Cardiac muscle cell (in vitro differentiated cells and primary cell): ENCODE measurements around the gene INCENP. TPM values are rescaled to one million over a fixed set of nuclear protein-coding genes. Genes with fewer than 3 reads are reported as not detected.
A peak's percentile ranks its signal among the peaks of the same experiment; 100 is the strongest.

ENCODE experiments used
- DNase-seq, 2 donors: peaks; one replicate each; pipeline versions ENCODE4 v3.0.0 to v3.0.0-alpha.2; 2010 to 2017; ENCODE audit warnings: low read depth in 1 of 2, low spot score in 1 of 2
- H3K27ac ChIP-seq: fragments of 200-600 bp; sonication (generic); 2 replicates; pipeline ENCODE4 v1.5.1; 2016
- H3K27me3 ChIP-seq: fragments of 200-600 bp; sonication (generic); 2 replicates; pipeline ENCODE4 v1.6.0; 2016; ENCODE audit warnings: control low read depth
- H3K36me3 ChIP-seq: fragments of 200-600 bp; sonication (generic); 2 replicates; pipeline ENCODE4 v1.5.1; 2016; ENCODE audit warnings: control low read depth
- H3K4me1 ChIP-seq: fragments of 200-600 bp; sonication (generic); 2 replicates; pipeline ENCODE4 v1.8.1; 2017; ENCODE audit warnings: low read depth, mild to moderate bottlenecking, mixed run types
- H3K4me3 ChIP-seq: fragments of 200-600 bp; sonication (generic); 2 replicates; pipeline ENCODE4 v1.5.1; 2016; ENCODE audit warnings: mild to moderate bottlenecking
- H3K9me3 ChIP-seq: fragments of 200-600 bp; sonication (generic); 2 replicates; pipeline ENCODE4 v1.5.1; 2017; ENCODE audit warnings: low read depth, mild to moderate bottlenecking, control low read depth
- CTCF ChIP-seq: IDR thresholded peaks from 2 replicates; pipeline ENCODE4 v1.5.1; 2012; ENCODE audit warnings: low read depth, mild to moderate bottlenecking, low read length
- polyA plus RNA-seq: library from polyadenylated mRNA; unstranded; fragments of >200 nt; fragmentation: Nextera tagmentation; extraction: Ambion mirVana; gene quantifications from 2 replicates; pipeline ENCODE4 v1.2.1, GENCODE V29; 2016
- total RNA-seq: library from RNA; depleted of rRNA; stranded (reverse); fragments of >200 nt; gene quantifications from 2 replicates; pipeline ENCODE4 v1.2.3, GENCODE V29; 2016

The INCENP gene
- total and polyA plus RNA-seq, 2 experiments from 2014 or later, result 1.9 to 68.7 TPM

DNA sequence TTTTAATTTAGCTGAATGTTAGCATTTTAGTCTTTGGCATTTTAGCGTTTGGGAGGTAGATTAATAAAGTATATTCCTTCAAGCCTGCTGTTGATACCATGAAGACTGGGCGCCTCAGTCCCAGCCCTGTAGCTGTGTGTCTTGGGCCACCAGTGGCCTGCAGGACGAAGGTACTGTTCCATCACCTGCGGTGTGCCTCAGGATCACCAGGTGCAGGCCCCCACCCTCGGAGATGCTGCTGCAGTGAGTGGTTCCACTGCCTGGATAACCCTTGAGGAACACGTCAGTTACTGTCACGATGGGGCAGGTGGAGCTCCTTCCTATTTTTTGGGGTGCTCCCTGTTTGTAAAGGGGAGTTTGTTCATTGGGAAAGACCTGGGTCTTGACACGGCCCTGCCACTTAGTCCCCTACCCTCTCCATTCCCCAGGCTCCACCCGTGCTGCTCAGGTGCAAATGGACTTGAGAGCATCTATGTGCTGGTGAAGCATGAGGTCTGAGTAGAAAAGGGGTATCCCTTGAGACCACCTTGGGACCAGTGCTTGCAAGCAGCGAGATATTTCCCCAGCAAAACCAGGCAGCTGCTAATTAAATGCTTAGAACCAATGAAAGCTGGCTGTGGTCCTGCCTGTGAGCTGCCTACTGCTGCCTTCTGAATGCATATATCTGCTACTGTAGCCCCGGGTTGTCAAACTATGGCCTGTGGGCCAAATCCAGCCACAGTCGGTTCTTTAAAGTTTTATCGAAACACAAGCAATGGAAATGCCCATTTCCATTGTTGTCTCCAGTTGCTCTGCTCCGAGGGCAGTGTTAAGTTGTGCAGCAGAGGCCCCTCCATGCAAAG, 28.7 kb downstream of the INCENP start:
- Histone ChIP-seq H3K27ac (no peak overlapping the region), H3K4me3 (no peak overlapping the region), H3K27me3 (no peaks in the 10 kb centered on the region), H3K9me3 (no peaks in the 10 kb centered on the region), H3K4me1 (no peaks in the 10 kb centered on the region), H3K36me3 (peaks cover 23% of the 10 kb centered on the region)
- DNase-seq, result no peak
- TF ChIP-seq CTCF, result no peak

DNA sequence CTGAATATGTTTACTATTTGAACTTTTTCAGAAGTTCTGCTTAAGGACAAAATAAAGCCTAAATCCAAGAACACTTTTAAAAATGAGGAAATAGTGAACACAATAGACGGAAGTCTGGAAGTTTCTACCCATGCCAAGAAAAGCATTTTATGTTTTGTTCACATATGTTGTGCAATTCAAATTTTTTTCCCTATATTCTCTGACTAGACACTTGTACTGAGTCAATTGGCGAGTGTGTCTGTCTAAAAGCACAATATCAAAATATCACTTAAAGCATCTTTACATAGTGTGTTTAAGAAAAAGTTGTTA, 29.2 kb downstream of the INCENP start:
- Histone ChIP-seq H3K9me3 (no peaks in the 10 kb centered on the region), H3K36me3 (peaks cover 23% of the 10 kb centered on the region), H3K4me3 (no peak overlapping the region), H3K27me3 (no peaks in the 10 kb centered on the region), H3K4me1 (no peaks in the 10 kb centered on the region), H3K27ac (no peak overlapping the region)
- no peak for TF ChIP-seq CTCF
- peak in 1 of 2 donors; percentile 58 for DNase-seq

DNA sequence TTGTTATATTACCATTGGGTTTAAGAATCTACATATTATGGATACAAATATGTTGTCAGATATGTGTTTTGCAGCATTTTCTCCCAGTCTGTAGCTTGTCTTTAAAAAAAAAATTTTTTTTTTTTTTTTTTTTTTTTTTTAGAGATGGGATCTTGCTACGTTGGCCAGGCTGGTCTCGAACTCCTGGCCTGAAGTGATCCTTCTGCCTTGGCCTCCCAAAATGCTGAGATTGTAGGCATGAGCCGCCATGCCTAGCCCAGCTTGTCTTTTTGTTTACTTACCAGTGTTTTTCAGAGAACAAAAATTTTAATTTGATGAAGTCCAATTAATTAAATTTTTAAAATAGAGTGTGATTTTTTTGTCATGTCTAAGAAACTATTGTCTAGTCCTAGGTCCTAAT, 29.8 kb downstream of the INCENP start:
- DNase-seq, result no peak
- no peaks in the 10 kb centered on the region for H3K9me3 ChIP-seq
- H3K27ac ChIP-seq, result no peak overlapping the region
- peaks cover 23% of the 10 kb centered on the region for H3K36me3 ChIP-seq
- TF ChIP-seq CTCF, result no peak
- no peaks in the 10 kb centered on the region for H3K27me3 ChIP-seq
- H3K4me3 ChIP-seq, result no peak overlapping the region
- H3K4me1 ChIP-seq, result no peaks in the 10 kb centered on the region

DNA sequence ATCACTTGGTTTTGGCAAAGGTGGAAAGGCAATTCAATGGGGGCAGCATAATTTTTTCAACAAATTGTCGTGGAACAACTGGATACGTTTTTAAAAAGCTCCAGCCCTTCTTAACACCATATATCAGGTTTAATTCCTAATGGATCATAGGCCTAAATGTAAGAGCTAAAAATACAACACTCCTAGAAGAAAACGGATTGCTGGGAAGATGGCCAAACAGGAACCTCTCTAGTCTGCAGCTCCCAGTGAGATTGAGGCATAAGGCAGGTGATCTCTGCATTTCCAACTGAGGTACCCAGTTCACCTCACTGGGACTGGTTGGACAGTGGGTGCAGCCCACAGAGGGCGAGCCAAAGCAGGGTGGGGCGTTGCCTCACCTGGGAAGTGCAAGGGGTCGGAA, 33.8 kb downstream of the INCENP start:
- Histone ChIP-seq H3K36me3 (peaks cover 6% of the 10 kb centered on the region), H3K4me1 (no peaks in the 10 kb centered on the region), H3K27ac (no peak overlapping the region), H3K4me3 (no peak overlapping the region), H3K27me3 (no peaks in the 10 kb centered on the region), H3K9me3 (no peaks in the 10 kb centered on the region)
- DNase-seq, result no peak
- TF ChIP-seq CTCF, result no peak

DNA sequence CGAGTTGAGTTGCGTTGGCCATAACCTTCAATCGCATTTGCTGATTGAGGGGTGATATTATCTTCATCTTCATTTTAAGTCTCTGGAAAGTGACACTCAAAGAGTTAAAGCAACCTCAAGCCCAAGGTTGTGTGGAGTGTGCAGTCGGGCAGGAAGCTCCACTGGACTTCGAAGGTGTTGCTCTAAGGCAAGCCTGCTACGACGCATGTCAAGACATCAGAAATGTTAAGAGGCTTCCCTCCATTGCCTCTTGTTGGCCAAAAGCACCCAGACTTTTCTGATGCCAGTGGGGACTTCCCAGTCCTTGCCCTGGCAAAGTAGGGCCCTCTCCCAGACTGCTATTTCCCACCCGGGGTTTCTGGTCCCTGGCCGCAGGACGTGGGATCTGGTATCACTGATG, 42.6 kb downstream of the INCENP start:
- no peak overlapping the region for H3K27ac ChIP-seq
- no peaks in the 10 kb centered on the region for H3K4me1 ChIP-seq
- no peaks in the 10 kb centered on the region for H3K9me3 ChIP-seq
- H3K4me3 ChIP-seq, result no peak overlapping the region
- H3K36me3 ChIP-seq, result no peaks in the 10 kb centered on the region
- H3K27me3 ChIP-seq, result peaks cover 7% of the 10 kb centered on the region
- TF ChIP-seq CTCF, result no peak
- DNase-seq, result no peak
